Stimulated activated CD4-positive, alpha-beta T cell treated with anti-CD3 and anti-CD28 coated beads, Interleukin-2, amount 100 ng/mL, for 24 hours (primary cell): ENCODE data around the gene C1orf159.

Source experiments
- DNase-seq, 2 donors: peaks; one replicate each; pipeline ENCODE4 v3.0.0-alpha.2; 2020

C1orf159 gene

DNA sequence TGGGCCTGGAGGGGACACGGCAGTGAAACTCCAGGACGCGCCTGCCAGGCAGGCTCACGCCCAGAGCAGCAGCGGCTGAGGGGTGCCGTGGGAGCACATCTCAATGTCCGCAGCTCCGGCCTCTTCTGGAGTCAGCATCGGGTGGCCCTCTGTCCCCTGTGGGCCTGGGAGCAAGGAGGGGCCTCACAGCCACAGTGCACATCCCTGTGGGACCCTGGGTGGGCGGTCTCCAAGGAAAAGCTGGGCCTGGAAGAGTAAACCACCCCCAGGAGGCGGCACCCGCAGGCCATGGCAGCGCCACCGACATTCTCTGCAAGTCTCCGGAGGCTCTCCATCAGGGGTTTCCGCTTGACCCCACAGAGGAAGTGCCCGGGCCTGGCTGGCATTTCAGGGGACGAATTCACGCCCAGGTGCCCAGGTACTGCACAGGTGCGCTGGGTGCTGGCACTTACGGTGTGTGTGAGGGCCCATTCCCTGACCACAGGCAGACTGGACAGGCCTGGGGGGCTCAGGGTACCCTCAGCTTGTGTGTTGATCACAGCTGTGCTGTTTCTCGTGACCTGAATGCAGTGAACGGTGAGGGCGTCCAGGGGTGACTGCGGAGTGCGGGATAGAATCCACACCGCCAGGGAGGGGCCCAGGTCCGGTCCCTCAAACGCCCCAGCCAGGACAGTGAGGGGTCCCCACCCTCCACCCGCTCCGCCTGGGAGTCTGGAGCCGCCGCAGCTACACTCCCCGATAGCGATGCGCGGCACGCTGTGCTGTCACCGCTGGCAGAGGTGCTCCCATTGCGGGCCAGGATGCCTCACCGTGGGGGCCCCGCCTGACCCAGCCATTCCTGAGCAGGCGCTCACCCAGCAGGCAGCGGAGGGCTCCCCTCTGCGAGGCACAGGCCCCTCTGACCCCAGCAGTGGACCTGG is 25.2 kb downstream of the C1orf159 start:
- no peak for DNase-seq

DNA sequence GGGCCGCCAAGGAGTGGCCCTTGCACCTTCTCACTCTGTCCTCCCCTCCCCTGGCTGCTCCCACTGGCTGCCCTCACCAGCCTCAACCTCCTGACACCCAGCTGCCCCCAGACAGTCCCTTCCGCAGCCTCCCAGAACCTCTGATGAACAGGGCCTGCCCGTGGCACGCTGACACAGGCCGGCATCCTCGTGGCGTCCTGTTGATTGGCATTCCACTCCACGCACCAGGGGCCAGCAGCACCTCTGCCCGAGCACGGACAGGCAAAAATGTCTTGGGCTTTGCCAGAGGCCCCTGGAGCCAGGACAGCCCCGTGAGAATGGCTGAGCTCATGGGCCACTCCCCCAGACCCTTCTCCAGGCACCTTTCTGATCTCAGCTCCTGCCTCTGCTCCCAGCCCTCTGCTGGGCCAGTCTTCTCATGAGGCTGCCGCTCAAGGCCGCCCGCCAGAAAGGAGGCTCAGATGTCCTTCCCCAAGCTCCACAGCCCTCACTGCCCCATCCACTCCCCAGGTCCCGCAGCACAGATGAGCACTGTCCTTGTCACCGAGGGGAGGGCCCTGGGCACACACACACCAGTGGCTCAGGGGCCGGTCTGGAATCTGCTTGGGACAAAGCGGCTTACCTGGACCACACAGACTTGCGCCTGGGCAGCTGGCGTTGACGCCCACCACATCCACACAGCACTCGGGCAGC is 26.0 kb downstream of the C1orf159 start:
- DNase-seq, result peak in 1 of 2 donors; percentile 8

DNA sequence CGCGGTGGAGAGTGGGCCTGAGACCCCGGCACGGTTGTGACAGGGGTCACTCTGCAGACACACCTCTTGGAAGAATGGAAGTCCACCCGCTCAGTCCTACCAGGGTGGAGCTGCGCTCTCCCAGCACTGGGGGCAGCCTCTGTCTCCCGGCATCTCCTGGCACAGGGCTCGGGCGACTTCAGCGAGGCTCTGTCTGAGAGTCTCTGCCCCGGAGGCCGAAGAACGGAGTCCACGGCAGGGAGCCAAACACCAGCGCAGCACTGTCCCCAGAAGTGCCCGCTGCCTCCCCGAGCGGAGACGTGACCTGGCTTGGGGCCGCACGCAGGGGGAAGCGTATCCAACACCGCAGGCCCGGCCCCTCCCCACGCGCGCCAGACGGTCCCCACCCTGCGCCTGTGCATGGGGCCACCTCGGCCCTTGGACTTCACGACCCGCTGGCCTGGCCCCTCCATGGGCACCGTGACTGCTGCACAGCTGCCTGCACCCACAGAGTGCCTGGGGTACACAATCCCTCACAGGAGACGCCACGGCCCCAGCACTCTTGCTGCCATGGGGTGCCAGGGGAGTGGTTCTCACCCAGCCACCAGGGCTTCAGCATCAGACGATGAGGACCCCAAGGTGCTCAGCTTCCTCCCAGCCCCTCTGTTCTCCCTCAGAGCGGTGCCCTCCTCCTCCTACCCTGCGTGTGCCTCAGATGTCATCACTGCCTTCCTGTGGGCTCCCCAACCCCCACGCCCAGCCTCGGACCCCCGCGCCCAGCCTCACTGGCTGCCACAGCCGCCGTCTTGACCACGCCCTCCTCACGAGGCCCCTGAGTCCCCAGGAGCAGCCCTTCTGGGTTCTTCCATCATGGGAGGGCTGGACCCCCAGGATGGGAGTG is 26.8 kb downstream of the C1orf159 start:
- no peak for DNase-seq

DNA sequence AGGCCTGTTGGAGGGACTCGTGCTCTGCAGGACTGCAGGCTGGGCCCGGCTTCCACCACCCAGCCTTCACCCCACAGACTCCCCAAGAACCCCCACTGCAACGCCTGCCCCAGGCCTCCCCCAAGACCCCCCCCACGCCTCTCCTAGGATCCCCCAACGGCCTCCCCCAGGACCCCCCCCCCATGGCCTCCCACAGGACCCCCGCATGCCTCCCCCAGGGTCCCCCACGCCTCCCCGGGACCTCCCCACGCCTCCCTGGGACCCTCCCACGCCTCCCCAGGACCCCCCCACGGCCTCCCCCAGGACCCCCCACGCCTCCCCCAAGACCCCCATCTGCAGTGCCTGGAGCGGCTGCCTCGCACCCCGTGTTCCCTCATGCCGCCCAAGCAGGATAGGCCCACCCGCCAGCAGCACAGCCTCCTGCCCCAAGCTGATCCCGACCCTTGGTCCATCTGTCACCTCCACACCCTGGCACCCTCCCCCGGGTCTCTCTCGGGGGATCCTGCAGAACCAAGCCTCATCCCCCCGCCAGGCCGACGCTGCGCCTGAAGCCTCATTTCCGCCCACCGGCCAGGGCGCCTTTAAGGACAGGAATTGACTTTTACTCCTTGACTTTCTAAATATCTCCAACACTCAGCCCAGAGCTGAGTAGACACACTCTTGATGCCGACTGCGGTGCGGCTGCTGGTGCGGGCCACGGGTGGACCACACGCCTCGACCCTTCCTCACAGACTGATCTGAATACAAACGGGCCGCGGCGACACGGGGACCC is 27.7 kb downstream of the C1orf159 start:
- no peak for DNase-seq

DNA sequence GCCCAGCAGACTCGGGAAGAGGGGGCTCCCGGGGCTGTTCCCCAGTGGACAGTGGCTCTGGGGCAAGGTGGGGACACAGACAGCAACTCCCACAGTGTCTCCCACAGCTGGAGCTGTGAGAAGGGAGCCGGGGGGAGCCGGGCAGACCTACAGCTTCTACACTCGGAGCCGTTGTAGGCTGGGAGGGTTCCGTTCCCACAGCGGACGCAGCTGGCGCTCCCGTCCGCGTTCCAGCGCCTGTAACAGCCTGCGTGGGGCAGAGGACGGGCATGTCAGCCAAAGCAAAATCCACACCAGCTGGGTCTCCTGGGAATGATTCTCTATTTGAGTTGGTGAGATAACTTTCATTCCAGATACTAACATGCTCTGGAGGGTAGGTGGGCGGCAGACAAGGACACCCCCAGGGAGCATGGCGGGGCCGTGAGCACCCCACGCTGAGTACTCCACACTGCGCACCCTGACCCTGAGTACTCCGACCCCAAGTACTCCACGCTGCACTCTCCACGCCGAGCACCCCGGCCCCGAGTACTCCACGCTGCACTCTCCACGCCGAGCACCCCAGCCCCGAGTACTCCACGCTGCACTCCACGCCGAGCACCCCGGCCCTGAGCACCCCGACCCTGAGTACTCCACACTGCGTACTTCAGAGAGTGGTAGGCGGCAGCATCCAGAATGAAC is 28.4 kb downstream of the C1orf159 start:
- no peak for DNase-seq

DNA sequence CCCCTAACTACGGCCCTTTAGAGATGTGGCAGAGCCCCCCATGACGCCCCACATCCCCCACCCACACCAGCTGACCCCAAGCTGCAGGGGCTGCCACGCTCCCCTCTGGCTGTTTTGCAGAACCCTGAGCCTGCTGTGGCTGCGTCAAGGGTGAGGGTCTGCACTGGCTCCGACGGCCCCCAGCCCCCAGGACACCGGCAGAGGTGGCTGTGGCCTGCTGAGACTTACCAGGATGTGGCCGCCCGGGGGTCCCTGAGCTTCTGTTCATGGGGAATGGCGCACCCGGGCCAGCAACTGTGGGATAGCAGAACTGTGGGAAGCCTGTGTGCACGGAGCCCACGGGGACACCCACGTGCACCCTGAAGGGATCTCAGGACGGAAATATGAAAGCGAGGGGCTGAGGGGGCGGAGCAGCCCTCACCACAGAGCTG is 29.0 kb downstream of the C1orf159 start:
- no peak for DNase-seq

DNA sequence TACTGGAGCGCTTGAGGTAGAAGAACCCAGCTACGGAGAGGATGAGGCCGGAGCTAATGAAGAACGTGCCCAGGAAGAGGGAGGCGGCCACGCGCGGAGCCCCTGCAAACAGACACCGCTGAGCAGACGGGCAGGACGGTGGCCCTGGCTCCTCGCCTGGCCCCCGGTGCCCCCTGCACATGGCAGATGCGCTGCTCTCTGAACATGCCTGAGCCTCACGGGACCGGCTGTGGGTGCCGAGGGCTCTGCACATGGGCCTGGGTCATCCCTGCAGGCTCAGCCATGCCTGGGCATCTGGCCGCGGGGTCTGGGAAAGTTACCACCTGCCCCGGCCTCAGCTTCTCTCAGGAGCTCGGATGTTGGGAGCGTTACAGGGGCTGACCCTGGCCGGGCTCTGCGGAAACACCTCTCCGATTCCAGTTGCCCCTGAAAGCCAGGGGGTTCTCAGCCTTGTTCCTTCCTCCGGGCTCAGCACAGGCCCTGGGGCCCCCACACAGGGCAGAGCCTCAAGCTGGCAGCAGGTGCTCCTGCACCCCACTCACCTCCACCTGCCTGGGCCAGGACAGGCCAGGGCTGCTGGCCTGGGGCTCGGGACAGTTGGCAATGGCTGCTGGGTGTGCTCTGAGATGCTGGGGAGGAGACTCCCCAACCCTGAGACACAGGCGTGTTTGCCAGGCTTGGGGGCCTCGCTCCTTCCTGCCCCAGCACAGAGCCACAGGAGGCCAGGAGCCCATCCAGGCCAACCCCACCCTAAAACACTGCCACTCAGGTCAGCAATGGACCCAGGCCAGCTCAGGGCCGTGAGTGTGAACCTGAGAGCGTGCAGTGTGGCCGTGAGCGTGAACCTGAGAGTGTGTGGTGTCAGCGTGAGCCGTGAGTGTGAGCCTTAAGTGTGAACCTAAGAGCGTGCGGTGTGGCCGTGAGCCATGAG is 29.7 kb downstream of the C1orf159 start:
- no peak for DNase-seq

DNA sequence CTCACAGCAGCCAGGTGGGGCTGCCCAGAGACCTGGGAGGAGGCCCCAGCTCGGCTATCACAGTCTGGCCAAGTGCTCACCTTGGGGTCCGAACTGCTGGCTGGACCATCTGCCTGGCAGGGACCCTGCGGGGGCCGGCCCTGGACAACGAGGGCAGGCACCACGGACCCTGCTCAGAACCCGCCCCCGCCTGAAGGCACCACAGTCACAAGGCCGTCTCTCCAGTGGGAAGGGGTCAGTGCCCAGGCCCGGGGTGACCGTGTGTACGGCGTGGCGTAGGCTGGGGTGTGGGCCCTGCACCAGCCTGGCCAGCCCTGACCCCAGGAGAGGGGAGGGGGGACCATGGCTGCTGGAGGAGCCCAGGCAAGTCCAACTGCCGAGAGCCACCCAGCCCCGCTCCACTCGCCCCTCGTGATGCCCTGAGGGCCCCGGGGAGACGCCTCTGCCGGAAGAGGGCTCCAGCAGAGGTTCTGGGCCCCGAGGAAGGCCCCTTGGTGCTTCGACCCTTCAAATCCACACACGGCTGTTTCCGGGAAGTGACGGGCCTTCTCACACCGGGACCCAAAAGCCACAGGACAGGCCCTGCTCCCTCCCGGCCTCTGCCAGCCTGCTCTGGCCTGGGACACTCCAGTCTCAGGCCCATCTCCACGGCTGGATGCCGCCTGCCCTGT is 30.6 kb downstream of the C1orf159 start:
- DNase-seq, result no peak

DNA sequence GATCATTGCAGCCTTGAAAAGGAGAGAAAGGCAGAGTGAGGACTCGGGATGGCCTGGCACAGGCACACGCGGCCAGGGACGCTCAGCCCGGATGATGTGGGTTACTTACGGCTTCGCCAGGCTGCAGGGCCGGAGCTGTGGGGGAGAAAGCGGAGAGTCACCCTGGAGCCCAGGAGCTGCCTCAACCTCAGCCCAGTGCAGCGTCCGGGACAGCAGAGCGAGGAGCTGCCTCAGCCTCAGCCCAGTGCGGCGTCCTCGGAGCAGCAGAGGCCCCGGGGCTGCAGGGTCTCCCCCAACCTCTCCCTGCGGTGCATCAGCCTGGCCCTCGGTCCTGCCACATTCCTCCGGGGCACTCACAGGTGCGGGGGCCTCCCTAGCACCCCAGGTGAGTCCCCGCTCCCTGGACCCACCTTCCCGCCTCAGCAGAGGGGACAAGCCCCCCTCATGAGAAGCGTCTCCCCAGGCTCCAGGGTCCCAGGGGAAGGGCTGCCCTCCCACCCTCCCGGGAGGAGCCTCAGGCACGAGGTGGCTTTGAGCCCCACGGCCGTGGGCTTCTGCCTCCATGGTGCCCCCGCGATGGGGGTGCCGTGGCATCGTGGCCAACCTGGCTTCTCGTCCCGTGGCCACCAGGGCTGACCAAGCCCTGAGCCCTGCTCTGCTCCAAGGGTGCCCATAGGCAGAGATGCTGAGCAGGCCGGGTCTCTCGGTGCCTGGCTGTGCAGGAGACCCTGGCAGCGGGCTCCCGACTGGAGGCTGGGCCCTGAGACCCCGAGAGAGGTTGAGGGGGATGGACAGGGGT is 31.3 kb downstream of the C1orf159 start:
- no peak for DNase-seq

DNA sequence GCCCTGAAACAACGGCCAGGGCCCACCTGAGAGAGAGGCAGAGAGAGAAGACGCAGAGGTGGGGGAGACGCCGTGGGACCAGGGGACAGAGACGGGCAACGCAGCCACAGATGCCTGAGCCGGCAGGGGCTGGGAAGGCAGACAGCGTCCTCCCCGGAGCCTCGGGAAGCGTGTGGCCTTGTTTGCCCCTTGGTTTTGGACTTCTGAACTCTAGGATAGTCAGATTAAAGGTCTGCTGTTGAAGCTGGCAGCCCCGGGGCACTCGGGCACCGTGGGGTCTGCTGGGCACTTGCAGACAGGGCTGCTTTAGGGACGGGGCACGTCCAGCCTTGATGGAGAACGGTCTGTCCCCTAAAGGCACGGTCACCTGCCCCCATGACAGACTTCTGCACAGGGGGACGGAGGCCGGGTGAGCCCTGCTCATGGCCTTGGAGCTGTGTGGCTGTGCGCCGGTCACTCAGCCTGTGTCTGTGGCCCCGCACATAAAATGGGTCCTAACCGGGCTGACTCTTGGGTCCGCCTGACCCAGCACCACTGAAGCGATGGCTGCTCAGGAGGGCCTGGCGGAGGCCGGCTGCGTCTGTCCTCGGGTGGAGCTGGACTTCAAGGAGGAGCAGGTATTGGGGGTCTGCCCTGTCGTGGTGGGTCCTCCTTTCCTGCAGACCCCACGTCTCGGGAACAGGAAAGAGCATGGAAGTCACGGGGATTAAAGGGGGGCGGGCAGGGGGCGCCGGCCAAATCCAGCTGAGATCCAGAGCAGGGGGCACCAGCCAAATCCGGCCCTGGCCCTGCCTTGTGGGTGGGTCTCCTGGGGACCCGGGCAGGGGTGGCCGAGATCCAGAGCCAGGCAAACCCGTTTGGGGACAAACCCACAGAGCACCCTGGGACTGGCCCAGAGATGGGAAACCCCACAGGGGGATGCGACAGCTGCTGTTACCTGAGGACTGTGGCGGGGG is 32.2 kb downstream of the C1orf159 start:
- no peak for DNase-seq

DNA sequence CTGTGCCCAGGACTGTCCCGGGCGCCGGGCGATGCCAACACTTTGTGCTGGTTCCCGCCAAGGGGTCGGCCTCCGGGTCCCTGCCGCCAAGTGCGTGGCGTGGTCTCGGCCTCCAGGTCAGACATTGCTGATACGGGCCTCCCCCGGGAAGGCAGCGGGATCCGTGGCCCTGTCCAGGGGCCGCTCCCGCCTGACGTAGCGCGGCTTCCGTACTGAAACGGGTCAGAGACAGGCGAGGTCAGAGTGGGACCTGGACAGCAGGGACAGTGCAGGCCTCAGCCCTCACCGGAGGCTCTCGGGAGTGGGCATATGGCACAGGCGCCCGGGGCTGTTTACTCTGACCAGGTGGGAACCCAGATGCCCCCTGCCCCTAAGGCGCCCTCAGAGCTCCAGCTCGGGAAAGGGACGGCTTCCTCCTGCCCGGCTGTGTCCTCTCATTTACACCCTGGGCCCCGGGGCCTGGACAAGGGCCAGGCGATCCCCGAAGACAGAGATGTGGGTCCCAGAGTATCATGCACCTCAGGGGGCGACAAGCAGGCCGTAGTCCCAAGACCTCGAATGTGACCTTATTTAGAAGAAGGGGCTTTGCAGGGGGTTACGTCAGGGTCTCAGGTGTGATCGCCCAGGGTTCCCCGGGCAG is 33.0 kb downstream of the C1orf159 start:
- peak in 1 of 2 donors; percentile 0 for DNase-seq

DNA sequence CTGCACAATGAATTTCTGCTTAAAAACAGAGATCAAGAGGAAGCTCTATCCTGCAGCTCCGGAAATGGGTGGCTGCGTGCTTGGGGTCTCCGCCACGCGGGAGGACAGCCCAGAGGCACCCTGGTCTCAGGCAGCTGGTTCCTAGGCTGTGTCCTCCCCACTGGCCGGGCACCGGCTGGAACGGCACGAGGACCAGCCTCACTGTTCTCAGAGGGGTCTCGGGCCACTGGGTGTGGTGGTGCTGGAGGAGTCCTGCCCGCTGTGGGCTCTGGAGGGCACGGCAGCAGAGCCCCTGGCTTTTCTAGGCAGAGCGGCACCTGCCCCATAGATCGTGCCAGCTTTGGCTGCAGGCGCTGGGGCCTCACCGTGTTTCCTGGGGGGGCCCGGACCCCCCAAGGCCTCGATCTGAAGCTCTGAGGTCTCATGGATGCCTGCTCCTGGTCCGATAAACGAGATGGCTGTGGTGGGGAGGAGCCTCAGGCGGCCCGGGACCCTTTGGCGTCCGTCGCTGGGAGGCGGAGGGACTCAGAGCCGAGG is 33.6 kb downstream of the C1orf159 start:
- no peak for DNase-seq

DNA sequence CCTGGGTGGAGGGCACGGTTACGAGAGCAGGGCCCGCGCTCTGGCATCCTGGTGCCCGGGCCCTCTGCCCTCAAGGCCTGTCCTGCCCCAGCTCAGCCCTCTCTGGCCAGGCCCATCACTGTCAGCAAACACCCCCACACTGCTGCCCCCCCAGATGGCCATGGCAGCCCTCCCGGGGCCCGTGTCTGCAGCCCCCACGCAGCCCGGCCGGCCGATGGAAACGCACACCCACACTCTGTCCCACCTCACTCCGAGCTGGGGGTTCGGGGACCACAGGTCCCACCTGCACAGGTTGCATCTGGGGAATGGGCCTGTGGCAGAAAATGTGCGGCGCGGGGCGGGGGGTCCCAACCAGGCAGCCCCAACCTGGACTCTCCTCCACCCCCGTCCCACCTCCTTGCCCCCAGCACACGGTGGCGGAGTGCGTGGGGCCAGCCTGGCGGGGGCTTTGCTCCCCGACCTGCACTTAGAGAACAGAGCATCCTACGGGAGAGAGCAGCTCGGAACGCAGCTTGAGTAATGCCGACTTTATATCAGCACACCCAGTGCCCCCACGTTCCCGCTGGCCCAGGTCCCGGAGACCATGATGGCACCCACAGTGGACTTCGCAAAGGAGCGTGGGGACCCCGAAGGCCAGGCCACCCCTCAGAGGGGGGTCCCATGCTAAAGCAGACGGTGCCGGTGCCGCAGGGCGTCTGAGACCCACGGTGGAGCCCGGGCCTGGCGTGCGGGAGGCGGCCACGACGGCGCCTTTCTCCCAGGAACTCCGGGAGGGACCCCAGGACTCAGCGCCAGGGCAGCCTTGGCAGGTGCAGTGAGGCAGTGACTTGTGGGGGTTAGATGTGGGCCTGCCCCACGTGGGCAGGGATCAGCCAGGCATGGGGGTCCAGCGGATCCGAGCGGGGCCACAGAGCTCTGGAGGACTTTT is 34.3 kb downstream of the C1orf159 start:
- no peak for DNase-seq

DNA sequence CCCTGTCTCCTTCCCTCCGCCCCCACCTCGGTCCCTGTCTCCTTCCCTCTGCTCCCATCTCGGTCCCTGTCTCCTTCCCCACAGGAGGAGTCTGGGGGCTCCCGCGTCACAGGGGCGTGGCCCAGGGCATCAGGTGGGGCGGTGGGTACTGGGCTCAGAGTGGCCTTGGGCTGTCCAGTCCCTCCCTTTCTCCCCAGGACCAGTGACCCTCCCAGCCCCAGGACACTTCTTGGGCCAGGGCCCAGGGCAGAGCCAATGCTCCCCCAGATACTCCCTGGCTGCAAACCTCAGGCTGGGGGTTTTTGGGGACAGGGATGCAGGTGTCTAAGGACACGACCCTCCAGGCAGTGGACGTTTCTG is 35.0 kb downstream of the C1orf159 start:
- DNase-seq, result no peak

DNA sequence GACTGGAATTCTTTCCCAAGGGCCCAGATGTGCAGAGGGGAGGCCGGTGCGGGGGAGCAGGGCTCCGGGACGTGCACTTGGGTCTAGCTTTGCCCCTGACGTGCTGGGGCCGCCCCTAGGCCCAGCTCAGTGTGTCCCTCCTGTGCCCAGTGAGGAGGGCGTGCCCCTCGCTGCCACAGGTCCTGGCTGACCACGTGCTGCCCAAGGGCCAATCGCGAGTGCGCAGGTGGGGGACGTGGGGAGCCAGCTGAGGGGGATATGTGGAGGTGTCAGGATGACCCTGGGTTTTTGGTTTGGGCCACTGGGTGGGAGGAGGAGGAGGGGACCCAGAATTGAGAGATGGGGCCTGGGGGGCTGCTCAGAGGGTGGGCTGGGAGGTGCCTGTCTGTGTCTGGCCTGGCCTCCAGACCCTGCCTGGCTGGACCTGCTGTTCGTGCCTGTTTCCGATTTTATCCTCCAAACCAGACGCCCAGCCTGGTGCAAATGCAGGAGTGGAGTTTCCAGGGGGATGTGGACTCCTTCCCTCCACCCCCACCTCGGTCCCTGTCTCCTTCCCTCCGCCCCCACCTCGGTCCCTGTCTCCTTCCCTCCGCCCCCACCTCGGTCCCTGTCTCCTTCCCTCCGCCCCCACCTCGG is 35.6 kb downstream of the C1orf159 start:
- peak in 1 of 2 donors; percentile 29 for DNase-seq
